ENCODE measurements around the gene ABHD4. TPM values are rescaled to one million over a fixed set of nuclear protein-coding genes. Genes with fewer than 3 reads are reported as not detected.

ABHD4 gene
- total and polyA plus RNA-seq, 2 experiments from 2014 or later = 39.1 to 40.0 TPM

GRCh38 chr14:22561366-22561660, 36.8 kb upstream of the ABHD4 start:
- no peaks in the 10 kb centered on the region for H3K27me3 ChIP-seq (ENCODE audit: insufficient read depth)
- TF ChIP-seq ETS1 (IDR thresholded peaks at IDR 0.05) (no peak), CTCF (conservative IDR thresholded peaks at IDR 0.05; ENCODE audit: low read depth in 2 of 2) (no peak), ZNF114 (CRISPR knock-in tag; IDR thresholded peaks at IDR 0.05) (no peak), JUNB (IDR thresholded peaks at IDR 0.05; ENCODE audit: unreplicated experiment) (no peak), STAT1 (IDR thresholded peaks at IDR 0.05; ENCODE audit: unreplicated experiment) (no peak), REST (IDR thresholded peaks at IDR 0.05; ENCODE audit: unreplicated experiment) (no peak), NANOG (IDR thresholded peaks at IDR 0.05; ENCODE audit: borderline replicate concordance) (no peak), EZH2phosphoT487 (IDR thresholded peaks at IDR 0.05; ENCODE audit: unreplicated experiment) (no peak), EZH2 (IDR thresholded peaks at IDR 0.05; ENCODE audit: low read depth, unreplicated experiment) (no peak), ZNF331 (CRISPR knock-in tag; IDR thresholded peaks at IDR 0.05; ENCODE audit: low read depth) (no peak), POLR2AphosphoS5 (IDR thresholded peaks at IDR 0.05; ENCODE audit: low read depth) (no peak), ZNF462 (CRISPR knock-in tag; IDR thresholded peaks at IDR 0.05) (no peak), CREB1 (CRISPR knock-in tag; IDR thresholded peaks at IDR 0.05; ENCODE audit: low read depth) (no peak)
- Mint-ChIP-seq H3K27me3 (ENCODE audit: insufficient read depth, low read depth, poor library complexity) (peaks cover 7% of the 10 kb centered on the region), H3K36me3 (ENCODE audit: low read depth) (peaks cover 19% of the 10 kb centered on the region; the same call in 2 of the 3 replicates), H3K9me3 (peaks cover 3% of the 10 kb centered on the region; the same call in 1 of the 3 replicates), H3K4me3 (no peak overlapping the region), H3K27ac (no peak overlapping the region), H3K4me1 (peaks cover 25% of the 10 kb centered on the region)
- H3K4me1 ChIP-seq (ENCODE audit: insufficient read depth) = peaks cover 26% of the 10 kb centered on the region
- H3K4me2 ChIP-seq = no peak overlapping the region
- peaks cover 7% of the 10 kb centered on the region; the same call in 1 of the 2 replicates for H3K79me2 ChIP-seq (replicated peaks; ENCODE audit: insufficient read depth)
- H3K27ac ChIP-seq (ENCODE audit: low read depth) = no peak overlapping the region
- ATAC-seq (no peak), DNase-seq (ENCODE audit: low spot score) (no peak)
- H3F3A ChIP-seq (replicated peaks; ENCODE audit: low read depth) = peaks cover 12% of the 10 kb centered on the region; the same call in 1 of the 2 replicates
- no peak overlapping the region for H3K4me3 ChIP-seq
- H4K20me1 ChIP-seq (replicated peaks; ENCODE audit: insufficient read depth) = no peaks in the 10 kb centered on the region
- H3K9me2 ChIP-seq (ENCODE audit: insufficient read depth) = no peaks in the 10 kb centered on the region
- H3K36me3 ChIP-seq (ENCODE audit: insufficient read depth) = peaks cover 8% of the 10 kb centered on the region; the same call in 1 of the 2 replicates
- no peak overlapping the region for H2AFZ ChIP-seq
